PFSK-1 (cell line): Measurements from ENCODE around the gene DDAH1.

Experiments used
- FOXP2 ChIP-seq: optimal IDR thresholded peaks from 2 replicates; pipeline ENCODE3; 2011; ENCODE audit warnings: borderline replicate concordance, control low read depth, inconsistent platforms; ENCODE audit not compliant: insufficient read depth; ENCODE audit errors: extremely low read length, extremely low read depth
- POLR2AphosphoS5 ChIP-seq: IDR thresholded peaks from 2 replicates; pipeline ENCODE4 v1.6.1; 2012; ENCODE audit warnings: low read depth, mild to moderate bottlenecking, control low read depth, low read length, moderate library complexity
- REST ChIP-seq, 2 experiments: IDR thresholded peaks; 2 replicates each; pipeline versions ENCODE4 v1.6.1 to v1.8.0; 2011 to 2012; ENCODE audit warnings: low read depth in 2 of 2, low read length in 2 of 2, control low read depth in 1 of 2, inconsistent platforms in 1 of 2, mild to moderate bottlenecking in 1 of 2, moderate library complexity in 1 of 2; ENCODE audit not compliant: insufficient read depth in 1 of 2
- SIN3A ChIP-seq: IDR thresholded peaks from 2 replicates; pipeline ENCODE4 v1.6.1; 2012; ENCODE audit warnings: mild to moderate bottlenecking, low read length, moderate library complexity, borderline replicate concordance; ENCODE audit not compliant: insufficient read depth
- TAF1 ChIP-seq: IDR thresholded peaks from 2 replicates; pipeline ENCODE4 v1.6.1; 2012; ENCODE audit warnings: low read length, control low read depth, borderline replicate concordance; ENCODE audit not compliant: insufficient read depth

Gene DDAH1

GRCh38 chr1:85276978-85277639, 187.8 kb downstream of the DDAH1 start:
- no peak for TF ChIP-seq SIN3A
- no peak for TF ChIP-seq REST (IDR thresholded peaks at IDR 0.05; ENCODE audit: insufficient read depth in 1 of 2, low read depth in 2 of 2, low read length in 2 of 2)
- TF ChIP-seq POLR2AphosphoS5: no peak
- no peak for TF ChIP-seq TAF1
- no peak for TF ChIP-seq FOXP2

- TF ChIP-seq TAF1: no peak; the same call in 1 of the 2 replicates
- no peak for TF ChIP-seq REST (IDR thresholded peaks at IDR 0.05; ENCODE audit: insufficient read depth in 1 of 2, low read depth in 2 of 2, low read length in 2 of 2)
- peak; percentile 33; the same call in 1 of the 2 replicates for TF ChIP-seq SIN3A
- peak; percentile 92 for TF ChIP-seq FOXP2
- peak; percentile 85 for TF ChIP-seq POLR2AphosphoS5
Measured at GRCh38 chr1:85276215-85276977, 188.6 kb downstream of the DDAH1 start, which contains the start of gene BCL10. TSS of gene BCL10 (minus strand) at chr1:85276632. CDS start at chr1:85276352, 280 bp downstream.

- TF ChIP-seq FOXP2: no peak
- TF ChIP-seq POLR2AphosphoS5: no peak
- TF ChIP-seq SIN3A: no peak
- TF ChIP-seq REST (IDR thresholded peaks at IDR 0.05; ENCODE audit: insufficient read depth in 1 of 2, low read depth in 2 of 2, low read length in 2 of 2): no peak
- TF ChIP-seq TAF1: no peak
Measured at GRCh38 chr1:85275701-85276214, 189.2 kb downstream of the DDAH1 start.

GRCh38 chr1:85274969-85275453, 189.9 kb downstream of the DDAH1 start:
- 0 out of 2 replicates have a peak, but pooled peaks have one; percentile 38 for TF ChIP-seq TAF1
- TF ChIP-seq POLR2AphosphoS5: no peak; the same call in 1 of the 2 replicates

GRCh38 chr1:85273397-85273796, 191.6 kb downstream of the DDAH1 start:
- TF ChIP-seq TAF1 (no peak), FOXP2 (no peak), POLR2AphosphoS5 (no peak), SIN3A (no peak)
